RPMI7951 (cell line): ENCODE measurements around the gene INSM1. TPM values are rescaled to one million over a fixed set of nuclear protein-coding genes. Genes with fewer than 3 reads are reported as not detected.

ENCODE experiments used
- DNase-seq: peaks from one replicate; pipeline ENCODE4 v3.0.0-alpha.2; 2012; ENCODE audit warnings: low read depth
- total RNA-seq: library from RNA; depleted of rRNA; stranded (reverse); fragments of >200 nt; shearing (Covaris generic); gene quantifications from 2 replicates; pipeline ENCODE4 v1.2.3, GENCODE V29; 2014

The INSM1 gene
- total RNA-seq, 1 experiment from 2014 or later: under 0.01 TPM

DNA sequence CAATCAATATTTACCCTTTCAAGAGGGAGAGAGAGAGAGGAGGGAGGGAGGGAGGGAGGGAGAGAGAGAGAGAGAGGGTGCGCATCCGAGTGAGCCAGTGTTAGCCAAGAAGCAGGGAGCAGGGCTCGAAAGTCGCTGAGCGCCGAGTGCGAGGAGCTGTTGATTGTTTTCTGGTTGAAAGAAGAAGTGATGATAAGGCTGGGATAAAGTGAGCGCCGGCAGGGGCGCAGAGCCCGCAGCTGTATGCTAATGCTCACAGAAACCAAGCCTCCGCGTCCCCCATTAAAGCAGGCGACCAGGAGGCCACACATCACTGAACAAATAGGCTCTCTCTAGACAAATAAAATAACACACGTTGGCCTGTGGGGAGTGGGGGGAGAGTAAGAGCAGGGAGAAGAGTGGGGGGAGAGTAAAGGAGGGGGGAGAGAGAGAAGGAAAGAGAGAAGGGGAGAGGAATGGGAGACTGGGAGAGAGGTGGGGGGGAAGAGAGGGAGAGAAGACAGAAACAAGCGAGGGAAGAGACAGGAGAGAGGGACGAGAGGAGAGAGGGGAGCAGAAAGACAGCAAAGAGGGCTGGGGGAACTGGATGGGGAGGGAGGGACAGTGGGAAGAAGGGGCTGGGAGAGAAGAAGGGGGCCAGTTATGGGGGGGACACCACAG, 5.0 kb upstream of the INSM1 start:
- DNase-seq: no peak

DNA sequence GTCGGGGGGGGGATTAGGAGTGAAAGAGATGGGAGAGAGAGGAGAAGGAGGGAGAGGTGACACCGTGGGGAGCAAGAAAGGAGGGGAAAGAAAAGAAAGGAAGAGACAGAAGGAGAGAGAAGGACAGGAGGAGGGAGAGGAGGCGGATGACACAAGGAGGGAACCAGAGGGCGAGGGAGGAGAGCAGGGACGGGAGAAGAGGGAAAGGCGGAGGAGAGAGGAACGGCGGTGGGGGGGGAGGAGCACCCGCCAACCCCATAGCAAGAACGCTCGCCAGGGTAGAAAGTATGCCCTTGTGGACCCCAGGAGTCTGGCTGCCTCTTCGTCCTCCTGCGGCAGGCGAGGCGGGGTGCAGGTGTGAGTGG, 4.5 kb upstream of the INSM1 start:
- DNase-seq: no peak

DNA sequence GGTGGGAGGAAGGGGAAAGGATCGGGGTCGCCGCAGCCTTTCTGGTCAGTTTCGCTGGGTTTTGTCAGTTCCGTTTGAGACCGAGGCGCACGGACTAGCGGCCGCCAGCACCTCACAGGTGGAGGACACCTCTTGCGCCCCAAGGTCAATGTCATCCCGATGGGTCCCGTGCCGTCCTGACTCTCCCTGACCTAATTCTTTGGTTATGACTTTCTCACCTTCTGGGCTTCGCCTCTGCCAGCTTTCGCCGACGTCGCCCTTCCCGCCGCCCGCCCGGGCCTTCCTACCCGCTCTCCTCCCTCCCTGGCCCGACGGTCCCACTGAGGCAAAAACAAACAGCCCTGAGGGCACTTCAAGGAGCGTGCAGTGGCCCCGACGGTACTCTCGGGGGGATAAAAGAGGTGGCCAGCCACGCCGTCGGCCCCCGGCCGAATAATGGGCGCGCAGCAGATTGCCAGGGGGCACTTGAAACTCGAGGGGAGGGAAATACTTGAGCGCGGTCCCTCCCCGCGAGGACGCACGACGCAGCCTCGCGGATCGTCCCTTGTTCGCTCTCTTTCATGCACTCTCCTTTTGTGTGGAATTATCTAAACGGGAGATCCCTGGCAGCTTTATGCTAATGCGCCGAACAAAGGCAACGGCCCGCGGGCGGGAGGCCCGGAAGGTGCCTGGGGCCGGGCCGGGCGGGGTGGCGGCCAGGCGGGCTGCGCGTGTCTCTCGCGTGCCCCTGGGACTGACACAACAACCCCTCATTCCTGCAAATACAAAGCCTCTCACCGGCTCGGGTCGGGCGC, 3.9 kb upstream of the INSM1 start:
- DNase-seq: no peak

DNA sequence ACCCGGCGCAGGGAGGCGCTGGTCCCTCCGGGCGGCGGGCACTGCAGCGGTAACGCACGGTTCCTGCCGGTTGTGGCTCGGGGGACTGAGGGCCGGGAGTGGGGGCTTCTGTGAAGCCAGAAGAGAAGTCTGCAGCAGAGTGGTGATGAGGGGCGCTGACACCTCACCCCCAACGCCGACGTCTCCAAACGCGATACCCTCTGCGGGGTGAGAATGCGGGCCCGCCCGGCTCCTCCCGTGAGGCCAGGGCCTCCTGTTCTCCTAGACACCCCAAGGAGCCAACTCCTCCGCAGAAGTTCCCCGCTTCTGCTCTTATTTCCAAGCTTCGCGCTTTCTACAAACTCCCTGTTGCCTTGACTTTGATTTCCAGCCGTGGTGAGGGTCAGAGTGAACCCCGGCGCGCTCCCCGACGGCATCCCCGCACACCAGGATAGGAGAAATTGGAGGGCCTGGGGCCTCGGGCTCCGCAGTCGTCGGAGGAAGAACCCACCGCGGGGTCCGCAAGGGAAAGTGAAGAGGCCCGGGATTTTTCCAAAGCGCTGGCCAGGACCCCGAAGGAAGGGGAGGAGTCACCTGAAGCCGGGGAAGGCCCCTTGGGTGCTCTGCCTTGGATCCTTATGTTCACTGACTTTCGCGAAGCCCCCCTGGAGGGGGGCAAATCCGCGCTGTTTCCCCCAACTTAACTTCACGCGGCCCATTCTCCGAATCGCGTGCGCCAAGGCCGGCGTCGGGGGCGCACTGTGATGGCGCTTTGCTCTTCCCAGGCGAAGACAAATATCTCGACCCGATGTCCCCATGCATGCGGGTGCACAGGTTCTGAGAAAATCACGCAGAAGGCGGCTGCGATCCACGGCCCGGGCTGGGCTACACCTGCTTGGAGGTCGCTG, 3.1 kb upstream of the INSM1 start:
- DNase-seq: no peak

DNA sequence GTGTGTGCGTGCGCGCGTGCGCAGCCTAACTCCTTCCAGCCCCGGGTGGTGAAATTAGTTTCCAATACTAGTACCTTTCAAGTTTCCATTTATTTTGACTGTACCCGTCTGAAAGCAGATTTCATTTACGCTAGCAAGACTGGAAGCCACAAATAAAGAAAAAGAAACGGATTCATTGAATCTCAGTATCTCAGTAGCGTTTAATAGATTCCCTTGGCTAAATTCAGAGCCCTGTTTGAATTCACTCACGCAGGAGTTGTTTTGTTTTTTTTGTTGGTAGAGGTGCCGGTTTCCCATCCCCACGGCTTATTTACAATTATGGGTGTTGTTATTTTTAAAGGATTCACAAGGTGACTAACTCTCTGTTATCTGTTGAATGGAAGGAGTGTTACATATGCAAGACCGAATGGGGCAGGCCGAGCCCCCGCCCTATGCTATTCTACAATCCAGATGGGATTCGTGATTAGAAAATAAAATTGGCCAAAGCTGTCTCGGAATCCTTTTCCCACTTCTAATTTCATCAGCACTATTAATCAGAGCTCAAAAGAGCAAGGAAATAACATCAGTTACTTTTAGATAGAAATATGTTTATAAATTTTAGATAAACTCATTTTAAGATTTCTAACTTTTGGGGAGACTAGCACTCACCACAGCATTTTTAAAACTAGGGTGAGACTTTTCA, 2.3 kb upstream of the INSM1 start:
- no peak for DNase-seq

DNA sequence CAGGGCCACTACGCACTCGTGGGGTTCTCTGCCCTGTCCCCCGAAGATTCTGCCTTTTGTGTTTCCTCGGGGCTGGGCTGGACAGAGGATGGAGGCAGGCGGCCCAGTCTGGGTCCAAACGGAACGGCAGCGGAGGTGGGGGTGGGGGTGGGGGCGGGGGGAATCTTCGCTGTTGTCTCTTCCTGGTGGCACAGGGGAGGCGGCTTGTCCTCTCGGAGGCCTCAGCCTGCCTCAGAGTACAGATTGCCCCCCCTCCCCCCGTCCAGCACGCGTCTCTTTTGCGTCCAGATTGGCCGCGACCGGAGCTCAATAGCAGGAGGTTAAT, 1.4 kb upstream of the INSM1 start:
- DNase-seq: no peak

DNA sequence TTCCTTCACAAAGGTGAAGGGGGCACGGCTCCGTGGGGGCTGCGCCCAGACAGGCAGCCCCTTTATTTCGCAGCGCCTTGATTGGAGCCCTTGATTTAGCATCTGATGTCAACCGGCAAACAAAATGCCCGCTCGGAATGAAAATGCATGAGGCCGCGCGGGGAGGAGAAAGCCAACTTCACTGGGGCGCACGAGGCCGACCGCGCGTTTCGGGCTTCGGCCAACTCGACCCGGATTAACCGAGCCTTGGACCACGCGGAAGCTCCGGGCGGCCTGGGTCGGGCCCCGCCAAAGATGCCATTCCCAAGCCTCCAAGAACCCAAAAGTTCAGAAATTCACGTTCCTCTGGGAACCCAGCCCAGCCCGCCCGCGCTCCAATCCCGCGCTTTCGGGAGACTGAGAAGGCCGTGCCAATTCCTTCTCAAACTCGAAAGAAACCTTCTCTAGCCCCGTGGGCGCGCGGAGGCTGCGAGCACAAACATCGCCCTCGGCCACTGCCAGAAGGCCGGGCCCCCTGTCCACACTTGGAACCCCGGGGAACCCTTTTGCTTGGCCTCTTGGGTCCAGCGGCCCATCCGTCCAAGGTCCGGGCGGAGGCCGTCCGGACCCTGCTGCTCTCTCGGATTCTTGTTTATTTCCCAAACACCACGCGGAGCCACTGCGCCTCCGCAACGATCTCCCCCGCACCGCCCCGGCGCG, 879 bp upstream of the INSM1 start:
- no peak for DNase-seq

DNA sequence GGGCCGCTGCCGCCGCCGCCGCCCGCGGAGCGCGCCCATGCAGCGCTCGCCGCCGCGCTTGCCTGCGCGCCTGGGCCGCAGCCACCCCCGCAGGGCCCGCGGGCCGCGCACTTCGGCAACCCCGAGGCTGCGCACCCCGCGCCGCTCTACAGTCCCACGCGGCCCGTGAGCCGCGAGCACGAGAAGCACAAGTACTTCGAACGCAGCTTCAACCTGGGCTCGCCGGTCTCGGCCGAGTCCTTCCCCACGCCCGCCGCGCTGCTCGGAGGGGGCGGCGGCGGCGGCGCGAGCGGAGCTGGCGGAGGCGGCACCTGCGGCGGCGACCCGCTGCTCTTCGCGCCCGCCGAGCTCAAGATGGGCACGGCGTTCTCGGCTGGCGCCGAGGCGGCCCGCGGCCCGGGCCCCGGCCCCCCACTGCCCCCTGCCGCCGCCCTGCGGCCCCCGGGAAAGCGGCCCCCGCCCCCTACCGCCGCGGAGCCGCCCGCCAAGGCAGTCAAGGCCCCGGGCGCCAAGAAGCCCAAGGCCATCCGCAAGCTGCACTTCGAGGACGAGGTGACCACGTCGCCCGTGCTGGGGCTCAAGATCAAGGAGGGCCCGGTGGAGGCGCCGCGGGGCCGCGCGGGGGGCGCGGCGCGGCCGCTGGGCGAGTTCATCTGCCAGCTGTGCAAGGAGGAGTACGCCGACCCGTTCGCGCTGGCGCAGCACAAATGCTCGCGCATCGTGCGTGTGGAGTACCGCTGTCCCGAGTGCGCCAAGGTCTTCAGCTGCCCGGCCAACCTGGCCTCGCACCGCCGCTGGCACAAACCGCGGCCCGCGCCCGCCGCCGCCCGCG, 730 bp downstream of the INSM1 start:
- no peak for DNase-seq

DNA sequence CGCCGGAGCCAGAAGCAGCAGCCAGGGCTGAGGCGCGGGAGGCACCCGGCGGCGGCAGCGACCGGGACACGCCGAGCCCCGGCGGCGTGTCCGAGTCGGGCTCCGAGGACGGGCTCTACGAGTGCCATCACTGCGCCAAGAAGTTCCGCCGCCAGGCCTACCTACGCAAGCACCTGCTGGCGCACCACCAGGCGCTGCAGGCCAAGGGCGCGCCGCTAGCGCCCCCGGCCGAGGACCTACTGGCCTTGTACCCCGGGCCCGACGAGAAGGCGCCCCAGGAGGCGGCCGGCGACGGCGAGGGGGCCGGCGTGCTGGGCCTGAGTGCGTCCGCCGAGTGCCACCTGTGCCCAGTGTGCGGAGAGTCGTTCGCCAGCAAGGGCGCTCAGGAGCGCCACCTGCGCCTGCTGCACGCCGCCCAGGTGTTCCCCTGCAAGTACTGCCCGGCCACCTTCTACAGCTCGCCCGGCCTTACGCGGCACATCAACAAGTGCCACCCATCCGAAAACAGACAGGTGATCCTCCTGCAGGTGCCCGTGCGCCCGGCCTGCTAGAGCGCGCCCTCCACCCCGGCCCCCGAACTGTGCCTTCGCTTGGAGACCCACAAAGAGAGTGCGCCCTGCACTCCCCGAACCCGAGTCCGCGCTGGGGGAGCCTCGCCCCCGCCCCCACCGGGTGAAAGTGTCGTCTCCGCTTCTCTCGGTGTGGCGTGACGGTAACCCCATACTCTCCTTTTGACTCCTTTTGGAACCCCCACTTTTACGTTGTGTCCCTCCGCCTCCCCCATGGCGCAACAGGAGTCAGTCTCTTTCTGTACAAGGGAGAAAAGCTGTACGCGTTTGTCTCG, 1.6 kb downstream of the INSM1 start:
- DNase-seq: no peak

DNA sequence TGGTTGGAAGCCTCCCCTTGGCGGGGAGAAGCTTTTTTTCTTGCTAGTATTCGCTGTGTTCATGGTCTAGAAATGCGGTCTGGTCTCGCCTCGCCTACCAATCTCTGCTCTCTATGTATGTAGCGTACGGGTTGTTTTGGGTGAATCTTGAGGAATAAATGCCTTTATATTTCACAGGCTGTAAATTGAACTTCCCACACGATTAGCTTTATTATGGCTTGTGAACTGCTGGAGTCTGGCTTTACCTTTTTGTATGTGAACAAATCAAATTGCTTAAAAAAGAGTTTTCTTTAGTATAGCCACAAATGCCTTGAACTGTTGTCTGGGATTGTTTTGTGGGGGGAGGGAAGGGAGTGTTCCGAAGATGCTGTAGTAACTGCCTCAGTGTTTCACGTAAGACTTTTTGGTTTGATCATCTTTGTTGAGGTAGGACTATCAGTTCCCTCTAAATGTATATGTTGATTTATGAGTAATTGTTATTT, 2.2 kb downstream of the INSM1 start:
- no peak for DNase-seq

DNA sequence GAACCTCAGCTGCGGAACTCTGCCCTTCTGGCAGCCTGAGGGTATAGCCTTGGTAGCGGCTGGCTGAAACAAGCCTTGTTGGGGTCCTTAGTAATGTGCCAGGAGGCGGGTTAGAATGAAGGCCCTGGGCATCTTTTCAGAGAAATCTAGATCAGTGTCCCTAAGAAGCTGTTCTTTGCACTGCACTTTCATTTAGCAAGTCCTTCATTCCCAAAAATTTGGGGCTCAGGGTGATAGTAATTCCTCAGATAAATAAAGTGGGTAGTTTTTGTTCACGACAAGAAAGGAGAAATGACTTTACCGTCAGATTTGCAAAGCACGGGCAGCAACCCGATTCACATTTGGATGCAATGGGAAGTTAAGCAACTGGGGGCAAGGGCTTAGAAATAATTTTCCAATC, 3.2 kb downstream of the INSM1 start:
- no peak for DNase-seq

DNA sequence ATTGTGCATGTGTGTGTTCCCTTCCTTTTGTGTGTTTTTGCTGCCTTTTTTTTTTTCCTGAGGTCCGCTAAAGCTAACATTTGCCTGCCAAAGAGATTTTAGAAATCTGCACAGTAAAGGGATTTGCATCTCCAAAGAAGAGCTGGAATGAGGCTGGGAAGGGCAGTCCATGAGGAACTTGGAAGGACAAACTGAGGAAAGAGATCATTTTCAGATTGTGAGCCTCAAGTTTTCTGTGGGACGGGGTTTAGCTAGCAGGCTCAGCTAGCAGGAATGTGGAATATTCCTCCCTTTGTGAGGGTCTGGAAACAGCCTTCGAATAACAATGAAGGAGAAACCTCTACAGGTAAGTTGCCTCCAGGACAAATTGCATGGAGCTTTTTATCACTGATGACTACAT, 3.8 kb downstream of the INSM1 start:
- DNase-seq: no peak

DNA sequence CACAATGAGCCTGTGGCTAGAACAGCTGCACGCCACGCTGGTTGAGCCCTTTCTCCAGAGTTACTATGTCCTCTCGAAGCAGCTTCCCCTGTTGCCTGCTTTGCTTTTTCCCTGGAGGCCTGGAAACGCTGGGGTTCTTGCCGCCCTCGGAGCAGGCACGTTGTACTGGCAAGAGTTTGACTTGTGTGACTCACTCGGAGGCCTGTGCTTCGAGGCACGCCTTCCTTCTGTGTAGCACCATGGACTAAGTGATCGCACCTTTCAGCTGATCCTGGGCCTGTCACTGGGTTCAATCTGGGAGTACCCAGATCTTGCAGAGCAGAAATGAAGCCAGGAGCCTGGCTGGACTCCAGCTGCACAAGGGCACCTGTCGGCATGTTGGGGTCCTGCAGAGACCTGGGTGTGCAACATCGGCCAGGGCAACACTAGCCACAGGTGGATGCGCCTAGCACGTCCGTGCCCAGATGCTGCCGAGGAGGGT, 5.2 kb downstream of the INSM1 start:
- peak; percentile 97 for DNase-seq

DNA sequence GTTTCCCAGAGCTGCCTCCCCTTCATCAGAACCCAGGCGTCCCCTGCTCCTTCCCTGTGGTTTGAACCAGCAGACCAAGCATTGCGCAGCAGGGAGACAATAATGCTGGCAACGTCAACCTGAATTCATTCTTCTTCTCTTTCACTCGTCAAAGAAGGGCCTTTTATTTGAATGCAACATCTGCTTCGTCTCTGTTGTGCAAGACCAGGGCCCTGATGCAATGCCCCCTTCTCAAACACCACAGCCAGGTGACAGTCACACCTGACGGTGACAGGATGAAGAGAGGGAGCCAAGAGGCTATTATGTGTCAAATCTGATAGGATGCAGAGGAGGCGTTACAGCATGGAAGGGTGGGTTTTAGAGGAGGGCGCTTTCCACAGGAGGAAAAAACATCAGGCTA, 8.0 kb downstream of the INSM1 start:
- DNase-seq: no peak

DNA sequence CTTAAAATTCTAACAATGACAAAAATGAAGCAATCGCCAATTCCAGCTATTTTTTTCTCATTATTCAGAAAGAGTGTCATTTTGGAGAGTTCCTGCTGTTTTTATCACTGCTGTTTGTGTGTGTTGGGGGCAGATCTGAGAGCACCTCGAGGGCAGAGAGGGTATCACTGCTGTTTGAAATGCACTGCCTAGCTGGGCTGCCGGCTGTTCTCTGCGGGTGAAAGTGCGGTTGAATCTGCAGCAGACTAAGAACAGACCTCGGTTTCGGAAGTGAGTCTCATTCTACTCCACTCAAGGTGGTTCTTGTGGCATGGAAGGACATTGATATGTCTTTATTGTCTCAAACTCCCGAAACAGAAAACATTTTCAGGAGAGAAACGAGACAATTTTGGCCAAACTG, 18.3 kb downstream of the INSM1 start:
- DNase-seq: no peak

DNA sequence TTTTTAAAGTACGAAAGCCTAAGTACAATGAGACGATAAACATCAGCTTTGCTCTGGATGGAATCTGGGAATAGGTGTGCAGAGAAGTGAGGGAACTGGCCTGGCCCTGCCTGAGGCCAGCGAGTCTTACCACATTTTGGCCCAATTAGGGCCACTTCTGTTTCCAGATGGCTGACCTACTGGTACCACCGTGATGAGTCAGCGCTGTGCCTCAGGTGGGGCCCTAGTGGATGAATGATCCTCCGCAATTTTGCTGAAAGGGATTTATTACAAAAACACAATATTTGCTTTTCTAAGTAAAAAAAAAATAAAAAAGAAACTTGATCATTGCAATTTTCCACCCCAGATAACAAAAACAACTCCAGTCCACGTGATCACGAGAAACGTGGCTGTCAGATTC, 22.5 kb downstream of the INSM1 start:
- no peak for DNase-seq

DNA sequence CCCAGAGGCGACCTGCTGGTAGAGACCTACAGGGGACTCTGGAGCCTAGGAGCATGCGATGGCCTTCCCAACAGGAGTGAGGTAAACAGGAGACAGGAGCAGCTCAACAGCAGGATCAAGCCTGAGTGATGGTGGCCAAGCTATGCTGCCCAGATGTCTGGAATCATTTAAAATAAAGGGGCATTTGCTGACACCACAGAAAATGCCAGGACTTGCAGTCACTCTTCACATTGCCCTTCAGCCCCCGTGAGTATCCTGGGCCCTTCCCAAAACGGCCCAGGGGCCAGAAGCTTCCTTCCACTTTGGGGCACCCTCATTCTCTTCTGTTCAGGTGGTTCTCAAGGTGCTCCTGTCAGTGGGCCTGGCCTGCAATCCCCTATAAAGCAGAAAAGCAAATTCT, 23.2 kb downstream of the INSM1 start:
- DNase-seq: no peak

DNA sequence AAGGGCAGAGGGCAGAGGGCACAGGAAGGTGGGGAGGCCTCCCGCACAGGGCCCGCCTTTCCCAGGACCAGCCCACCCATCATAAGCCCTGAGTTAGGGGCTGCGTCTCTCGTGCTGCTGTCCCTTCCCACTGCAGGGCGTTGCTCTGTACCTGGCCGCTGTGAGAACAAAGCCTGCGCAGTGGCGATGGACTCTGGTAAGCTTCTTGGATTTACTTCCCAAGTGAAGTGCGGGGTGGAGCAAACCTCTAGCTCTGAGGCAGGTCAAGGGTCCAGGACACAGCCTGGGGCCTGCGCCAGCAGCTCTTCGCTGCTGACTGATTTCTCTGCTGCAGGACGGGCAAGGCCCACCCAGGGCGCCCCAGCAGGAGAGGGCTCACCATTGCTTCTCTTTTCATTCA, 23.9 kb downstream of the INSM1 start:
- no peak for DNase-seq
